GM12878 (cell line): ENCODE measurements around the gene P2RX1. TPM values are rescaled to one million over a fixed set of nuclear protein-coding genes. Genes with fewer than 3 reads are reported as not detected.

ENCODE experiments used
- ATAC-seq: fragments of 200-7000 bp; cut with Tn5 transposase; 3 replicates; pipeline ENCODE4 v1.9.1; 2020; ENCODE audit warnings: mild to moderate bottlenecking, moderate library complexity
- BruUV-seq: library from RNA; stranded (reverse); fragments of 400-500 nt; replicated peaks from 2 replicates; lab custom pipeline; 2021; lab: Mats Ljungman, UMichigan
- CTCF ChIA-PET: fragments of 300-600 bp; sonication (Branson Sonifier 250); formaldehyde crosslinking; extraction: SDS; loops from one replicate; lab custom pipeline; 2021; ENCODE audit warnings: inconsistent platforms; lab: Yijun Ruan, JAX
- POLR2A ChIA-PET: fragments of 350-600 bp; formaldehyde crosslinking; extraction: SDS; loops from one replicate; lab custom pipeline; 2021; ENCODE audit warnings: inconsistent platforms; lab: Charles Lee
- RAD21 ChIA-PET: fragments of 300-600 bp; sonication (Branson Sonifier 250); formaldehyde crosslinking; loops from one replicate; lab custom pipeline; 2023; ENCODE audit warnings: antibody characterized with exemption; ENCODE audit not compliant: unreplicated experiment; lab: Charles Lee
- SMC1A ChIA-PET: fragments of 300-600 bp; sonication (Branson Sonifier 250); formaldehyde crosslinking; loops from one replicate; lab custom pipeline; 2023; ENCODE audit not compliant: unreplicated experiment, uncharacterized antibody; lab: Charles Lee
- DNase-seq: peaks from one replicate; pipeline ENCODE4 v3.0.0-alpha.2; 2011; ENCODE audit warnings: low read depth, low spot score
- FAIRE-seq: peaks from 3 replicates; lab custom pipeline; 2011; peaks lifted over from hg19 to GRCh38; lab: Jason Lieb, UNC
- H2AFZ ChIP-seq: 2 replicates; pipeline ENCODE4 v1.6.0; 2011; ENCODE audit warnings: low read depth, low read length, control low read depth; ENCODE audit not compliant: control insufficient read depth
- H3K27ac ChIP-seq: 2 replicates; pipeline ENCODE4 v1.5.1; 2011; ENCODE audit warnings: control low read depth; ENCODE audit not compliant: control insufficient read depth, insufficient read depth
- H3K27me3 ChIP-seq, 2 experiments: replicated peaks in 1 of 2; 2 replicates each; pipeline versions ENCODE4 v1.6.0 to v1.6.1; 2011; ENCODE audit warnings: low read length in 1 of 2; ENCODE audit not compliant: control insufficient read depth in 2 of 2, insufficient read depth in 2 of 2
- H3K36me3 ChIP-seq, 2 experiments: 2 replicates each; pipeline ENCODE4 v1.5.1; 2011; ENCODE audit warnings: low read length in 1 of 2; ENCODE audit not compliant: control insufficient read depth in 2 of 2, insufficient read depth in 2 of 2
- H3K4me1 ChIP-seq: 2 replicates; pipeline ENCODE4 v1.6.1; 2011; ENCODE audit warnings: mild to moderate bottlenecking, low read length, moderate library complexity, mixed read lengths; ENCODE audit not compliant: control insufficient read depth, insufficient read depth
- H3K4me2 ChIP-seq: 2 replicates; pipeline ENCODE4 v1.6.0; 2011; ENCODE audit warnings: control low read depth; ENCODE audit not compliant: control insufficient read depth, insufficient read depth
- H3K4me3 ChIP-seq: fragments of 200-600 bp; sonication (generic); 2 replicates; pipeline ENCODE4 v1.5.1; 2016
- H3K79me2 ChIP-seq: 2 replicates; pipeline ENCODE4 v1.6.0; 2011; ENCODE audit warnings: low read length; ENCODE audit not compliant: control insufficient read depth, insufficient read depth
- H3K9ac ChIP-seq: 2 replicates; pipeline ENCODE4 v1.8.0; 2011; ENCODE audit warnings: low read length, control low read depth, mixed read lengths; ENCODE audit not compliant: control insufficient read depth, insufficient read depth
- H3K9me3 ChIP-seq: replicated peaks from 3 replicates; pipeline ENCODE4 v1.5.1; 2011; ENCODE audit warnings: mild to moderate bottlenecking, low read length; ENCODE audit not compliant: control insufficient read depth, insufficient read depth
- H4K20me1 ChIP-seq: 2 replicates; pipeline ENCODE4 v1.6.0; 2011; ENCODE audit not compliant: control insufficient read depth, insufficient read depth
- CBX5 ChIP-seq: sonication (generic); IDR thresholded peaks from 2 replicates; pipeline ENCODE4 v1.6.1; 2016; ENCODE audit warnings: low read depth, moderate library complexity, mild to moderate bottlenecking, inconsistent platforms
- EGR1 ChIP-seq, 2 experiments: IDR thresholded peaks; 1 replicate in 1 of 2; 2 replicates in 1 of 2; pipeline ENCODE4 v1.6.1; 2011 to 2012; ENCODE audit warnings: low read depth in 2 of 2, low read length in 2 of 2, borderline replicate concordance in 1 of 2, mild to moderate bottlenecking in 1 of 2, moderate library complexity in 1 of 2
- FOXM1 ChIP-seq: IDR thresholded peaks from 2 replicates; pipeline ENCODE4 v1.6.1; 2012; ENCODE audit warnings: low read depth, mild to moderate bottlenecking, inconsistent platforms, low read length, moderate library complexity
- JUND ChIP-seq: IDR thresholded peaks from 2 replicates; pipeline ENCODE4 v1.6.1; 2012; ENCODE audit warnings: low read depth, mild to moderate bottlenecking, low read length, improper control_type of control experiment, moderate library complexity
- KLF5 ChIP-seq: fragments of 450-650 bp; IDR thresholded peaks from 2 replicates; pipeline ENCODE4 v1.6.1; 2014; ENCODE audit warnings: mild to moderate bottlenecking; ENCODE audit not compliant: partially characterized antibody
- MTA3 ChIP-seq: IDR thresholded peaks from 2 replicates; pipeline ENCODE4 v1.6.1; 2012; ENCODE audit warnings: low read length, inconsistent platforms, borderline replicate concordance
- NR2F1 ChIP-seq: fragments of 450-650 bp; conservative IDR thresholded peaks from 2 replicates; pipeline ENCODE4 v1.6.1; 2017; ENCODE audit warnings: mild to moderate bottlenecking
- ZBTB33 ChIP-seq: fragments of 450-650 bp; IDR thresholded peaks from 2 replicates; pipeline ENCODE4 v1.6.1; 2017; ENCODE audit warnings: mild to moderate bottlenecking
- ZNF274 ChIP-seq: IDR thresholded peaks from one replicate; pipeline ENCODE4 v1.8.0; 2011; ENCODE audit not compliant: insufficient read length, insufficient read depth
- whole genome bisulfite sequencing: methylation state at CpG from one replicate; pipeline ENCODE4 v1.1.6; 2016; ENCODE audit warnings: low lambda C conversion rate; ENCODE audit not compliant: insufficient replicate concordance, insufficient coverage; ENCODE audit errors: missing lambda C conversion rate; 5-methylcytosine and 5-hydroxymethylcytosine counted together
- in situ Hi-C: fragments of 300-500 bp; cut with MboI; formaldehyde crosslinking; loops from 9 replicates; pipeline ENCODE4 v1.14.3; 2018; ENCODE audit warnings: mixed read lengths
- intact Hi-C: fragments of 100-400 bp; cut with micrococcal nuclease; formaldehyde crosslinking; loops from one replicate; pipeline ENCODE4 v1.14.2; 2022; ENCODE audit not compliant: unreplicated experiment
- polyA plus RNA-seq, 11 experiments: library from polyadenylated mRNA; depleted of rRNA in 4 of 11; unstranded in 6 of 11; stranded (reverse) in 5 of 11; fragments of >200 nt; fragmentation: Nextera tagmentation in 4 of 11; fragmentation: Illumina TruSeq in 1 of 11; extraction: Ambion mirVana in 4 of 11; extraction: Trizol in 1 of 11; gene quantifications; 1 replicate in 1 of 11; 2 replicates in 10 of 11; pipeline versions ENCODE4 v1.2.1 to v1.2.3, GENCODE V29; 2011 to 2016; ENCODE audit warnings: inconsistent platforms in 2 of 11, missing spikeins in 2 of 11, low read depth in 1 of 11
- total RNA-seq, 4 experiments: library from RNA; depleted of rRNA in 3 of 4; stranded (reverse); fragments of >200 nt in 3 of 4; fragmentation: Illumina TruSeq in 1 of 4; extraction: Trizol in 1 of 4; gene quantifications; 2 replicates each; pipeline versions ENCODE4 v1.2.1 to v1.2.3, GENCODE V29; 2013 to 2021

The P2RX1 gene
- total and polyA plus RNA-seq, 10 of the 15 experiments (the other 5 are each of a cell fraction or from before 2014, with no cell fraction given), result 0.12 to 6.2 (median 3.4) TPM

GRCh38 chr17:3875317-3875716, 40.9 kb downstream of the P2RX1 start:
- SMC1A ChIA-PET, result interaction anchor here (0.7 kb wide), 1 partner anchor 19 kb away, joined by 3 read pairs; no protein-coding TSS in a partner anchor

More at GRCh38 chr17:3875317-3875716, 40.9 kb downstream of the P2RX1 start:
- Histone ChIP-seq H3K4me3 (no peak overlapping the region), H3K79me2 (no peaks in the 10 kb centered on the region), H3K4me1 (peaks cover 5% of the 10 kb centered on the region; the same call in 1 of the 2 replicates), H3K27me3 (no peaks in the 10 kb centered on the region), H3K36me3 (no peaks in the 10 kb centered on the region), H2AFZ (no peak overlapping the region), H3K4me2 (no peak overlapping the region), H3K9me3 (no peaks in the 10 kb centered on the region), H4K20me1 (no peaks in the 10 kb centered on the region), H3K9ac (no peak overlapping the region), H3K27ac (no peak overlapping the region)
- ChIA-PET POLR2A (no interaction called here), CTCF (no interaction called here), RAD21 (no interaction called here)
- 70% methylated on average over 7 of the region's 7 CpGs for WGBS
- in situ Hi-C loops (no loop called here), intact Hi-C loops (no loop called here)
- BruUV-seq, result no TSS peak
- DNase-seq (no peak), ATAC-seq (no peak), FAIRE-seq (no peak)
- TF ChIP-seq CBX5, result no peak
- TF ChIP-seq FOXM1, result no peak
- TF ChIP-seq EGR1 (IDR thresholded peaks at IDR 0.05; ENCODE audit: borderline replicate concordance in 1 of 2, low read depth in 2 of 2, low read length in 2 of 2), result no peak
- no peak for TF ChIP-seq ZBTB33
- TF ChIP-seq NR2F1, result no peak
- no peak for TF ChIP-seq MTA3
- TF ChIP-seq ZNF274, result no peak
- no peak for TF ChIP-seq JUND
- no peak for TF ChIP-seq KLF5
